Measurements from ENCODE around the gene RUNX1. TPM values are rescaled to one million over a fixed set of nuclear protein-coding genes. Genes with fewer than 3 reads are reported as not detected.
"Not testable (repeated sequence)": the region's sequence is repeated elsewhere in the genome, so short reads cannot be mapped to it uniquely, and the experiment has no call there.

Gene RUNX1
- total RNA-seq, 4 donors from 2014 or later, result 2.9 to 18.7 (median 7.7) TPM

- Histone ChIP-seq H3K9me3 (no peaks in the 10 kb centered on the region), H3K27me3 (no peaks in the 10 kb centered on the region), H3K27ac (peak overlapping the region in 1 of 3 donors; percentile 40), H3K36me3 (no peaks in the 10 kb centered on the region), H3K4me3 (replicated peaks in 1 of 3) (no peak overlapping the region), H3K4me1 (peaks cover 0 to 17% of the 10 kb centered on the region in 2 donors)
- intact Hi-C loops (cut with DNase I), result no loop called here
- DNase-seq, result no peak
- no peak for TF ChIP-seq POLR2A (IDR thresholded peaks at IDR 0.05)
- no peak for TF ChIP-seq CTCF (IDR thresholded peaks at IDR 0.05)
- 92 to 94% methylated on average over 6 to 7 of the region's 7 CpGs for WGBS, 2 donors
These were observed 241.8 kb downstream of the RUNX1 start for GRCh38 chr21:34807146-34807880.

GRCh38 chr21:34806423-34806822 is 242.7 kb downstream of the RUNX1 start:
- Histone ChIP-seq H3K27me3 (no peaks in the 10 kb centered on the region), H3K4me1 (peaks cover 0 to 8% of the 10 kb centered on the region in 2 donors), H3K36me3 (no peaks in the 10 kb centered on the region), H3K27ac (no peak overlapping the region), H3K9me3 (no peaks in the 10 kb centered on the region), H3K4me3 (replicated peaks in 1 of 3) (no peak overlapping the region)
- intact Hi-C loops (cut with DNase I), result no loop called here
- DNase-seq, result no peak
- 92 to 98% methylated on average over 3 of the region's 3 CpGs for WGBS, 2 donors
- TF ChIP-seq CTCF (IDR thresholded peaks at IDR 0.05) (no peak), POLR2A (IDR thresholded peaks at IDR 0.05) (no peak)

- no peak for DNase-seq
- Histone ChIP-seq H3K27me3 (no peaks in the 10 kb centered on the region), H3K4me3 (replicated peaks in 1 of 3) (no peak overlapping the region), H3K36me3 (no peaks in the 10 kb centered on the region), H3K9me3 (no peaks in the 10 kb centered on the region), H3K27ac (no peak overlapping the region), H3K4me1 (peaks cover 0 to 8% of the 10 kb centered on the region in 2 donors)
- intact Hi-C loops (cut with DNase I), result no loop called here
- no peak for TF ChIP-seq CTCF (IDR thresholded peaks at IDR 0.05)
- TF ChIP-seq POLR2A (IDR thresholded peaks at IDR 0.05), result no peak
These were observed 243.9 kb downstream of the RUNX1 start for GRCh38 chr21:34805157-34805556.

GRCh38 chr21:34804584-34804983 is 244.5 kb downstream of the RUNX1 start:
- H3K27ac ChIP-seq; DNase-seq; intact Hi-C loops (cut with DNase I); H3K9me3 ChIP-seq; H3K27me3 ChIP-seq; H3K4me3 ChIP-seq (replicated peaks in 1 of 3); H3K4me1 ChIP-seq; H3K36me3 ChIP-seq: not testable (repeated sequence)
- WGBS, 2 donors, result 91 to 93% methylated on average over 7 of the region's 7 CpGs

- Histone ChIP-seq H3K27ac (no peak overlapping the region), H3K4me3 (replicated peaks in 1 of 3) (no peak overlapping the region), H3K9me3 (no peaks in the 10 kb centered on the region), H3K4me1 (peaks cover 0 to 8% of the 10 kb centered on the region in 2 donors), H3K36me3 (no peaks in the 10 kb centered on the region), H3K27me3 (no peaks in the 10 kb centered on the region)
- DNase-seq, result no peak
- TF ChIP-seq POLR2A (IDR thresholded peaks at IDR 0.05) (no peak), CTCF (IDR thresholded peaks at IDR 0.05) (no peak)
- intact Hi-C loops (cut with DNase I), result no loop called here
- 91% methylated on average over 2 of the region's 2 CpGs for WGBS, 2 donors
These were observed 245.2 kb downstream of the RUNX1 start for GRCh38 chr21:34803782-34804370.
